GM18499 (cell line): ENCODE data around the gene PLD4.
"Not testable (repeated sequence)": the region's sequence is repeated elsewhere in the genome, so short reads cannot be mapped to it uniquely, and the experiment has no call there.

ENCODE experiments used
- ATAC-seq: cut with Tn5 transposase; IDR thresholded peaks from one replicate; pipeline ENCODE4 v1.9.1; 2021; ENCODE audit warnings: moderate number of reproducible peaks; ENCODE audit not compliant: insufficient read depth, unreplicated experiment

Gene PLD4

GRCh38 chr14:104885031-104885972 is 39.4 kb upstream of the PLD4 start:
- no peak for ATAC-seq

- no peak for ATAC-seq
These were observed 38.5 kb upstream of the PLD4 start for GRCh38 chr14:104885973-104886689.

- no peak for ATAC-seq
These were observed 37.7 kb upstream of the PLD4 start for GRCh38 chr14:104886690-104887622.

GRCh38 chr14:104887623-104888488 is 36.8 kb upstream of the PLD4 start:
- ATAC-seq: no peak

- no peak for ATAC-seq
These were observed 35.9 kb upstream of the PLD4 start for GRCh38 chr14:104888489-104889374.

GRCh38 chr14:104889375-104889757 is 35.3 kb upstream of the PLD4 start:
- ATAC-seq: no peak

GRCh38 chr14:104890292-104890691 is 34.4 kb upstream of the PLD4 start:
- ATAC-seq: not testable (repeated sequence)

GRCh38 chr14:104891121-104891551 is 33.5 kb upstream of the PLD4 start:
- no peak for ATAC-seq

- ATAC-seq: no peak
These were observed 32.8 kb upstream of the PLD4 start for GRCh38 chr14:104891664-104892530.

- no peak for ATAC-seq
These were observed 31.9 kb upstream of the PLD4 start for GRCh38 chr14:104892531-104893434.

- no peak for ATAC-seq
These were observed 31.1 kb upstream of the PLD4 start for GRCh38 chr14:104893435-104894207.

GRCh38 chr14:104894331-104895206 is 30.1 kb upstream of the PLD4 start:
- ATAC-seq: no peak

- no peak for ATAC-seq
These were observed 29.4 kb upstream of the PLD4 start for GRCh38 chr14:104895207-104895785.
